BJ (cell line): ENCODE data around the gene LRP1B. TPM values are rescaled to one million over a fixed set of nuclear protein-coding genes. Genes with fewer than 3 reads are reported as not detected.

ENCODE experiments used
- CTCF ChIA-PET: fragments of 350-600 bp; formaldehyde crosslinking; extraction: SDS; loops from one replicate; lab custom pipeline; 2021; ENCODE audit warnings: antibody characterized with exemption, inconsistent platforms; lab: Yijun Ruan, JAX
- POLR2A ChIA-PET: fragments of 300-600 bp; sonication (Branson Sonifier 250); formaldehyde crosslinking; extraction: SDS; loops from one replicate; lab custom pipeline; 2021; ENCODE audit warnings: antibody characterized with exemption; lab: Charles Lee
- DNase-seq: peaks from one replicate; pipeline ENCODE4 v3.0.0-alpha.2; 2011; ENCODE audit warnings: low read depth
- H3K27me3 ChIP-seq: 2 replicates; pipeline ENCODE4 v1.6.0; 2011; ENCODE audit warnings: low read length; ENCODE audit not compliant: control insufficient read depth, insufficient read depth
- H3K36me3 ChIP-seq: 2 replicates; pipeline ENCODE4 v1.5.1; 2011; ENCODE audit warnings: low read length; ENCODE audit not compliant: control insufficient read depth, insufficient read depth
- H3K4me3 ChIP-seq: 2 replicates; pipeline ENCODE4 v1.5.1; 2011; ENCODE audit warnings: low read depth, mild to moderate bottlenecking, control low read depth, low read length
- polyA plus RNA-seq: library from polyadenylated mRNA; depleted of rRNA; stranded (reverse); fragments of >200 nt; gene quantifications from 2 replicates; pipeline ENCODE4 v1.2.3, GENCODE V29; 2011
- TF ChIP-seq, protein P1 (sequence below): IDR thresholded peaks from 2 replicates; pipeline ENCODE4 v1.5.1; 2011; ENCODE audit warnings: low read depth, mild to moderate bottlenecking, control low read depth, inconsistent platforms, low read length, moderate library complexity; ENCODE audit not compliant: insufficient read depth

LRP1B gene
- polyA plus RNA-seq, 1 experiment = 0.04 TPM

DNA sequence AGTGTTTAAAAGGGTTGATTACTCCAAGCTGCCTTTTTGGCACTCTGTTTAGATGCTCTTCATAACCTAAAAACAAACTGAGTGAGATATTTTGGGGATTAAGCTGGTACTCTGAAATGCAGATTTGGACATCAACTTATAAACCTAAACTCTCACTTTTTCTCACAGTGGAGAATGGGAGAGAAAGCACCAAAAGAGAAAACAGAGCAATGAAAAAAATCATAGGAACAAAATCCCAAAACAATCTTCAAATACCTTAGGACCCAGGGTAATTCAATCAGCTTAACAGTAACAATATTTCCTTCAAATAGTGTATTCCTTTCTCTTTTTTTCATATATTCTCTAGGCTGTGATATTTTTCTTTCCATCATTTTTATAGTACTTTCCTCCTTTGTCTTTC lies 11.5 kb downstream of the LRP1B start:
- Histone ChIP-seq H3K36me3 (no peaks in the 10 kb centered on the region), H3K4me3 (no peak overlapping the region), H3K27me3 (no peaks in the 10 kb centered on the region)
- ChIA-PET CTCF (interaction anchor here (1.1 kb wide), 1 partner anchor 11 kb away, joined by 4 read pairs; no protein-coding TSS in a partner anchor), POLR2A (no interaction called here)
- DNase-seq = no peak
- TF ChIP-seq, protein P1, sequence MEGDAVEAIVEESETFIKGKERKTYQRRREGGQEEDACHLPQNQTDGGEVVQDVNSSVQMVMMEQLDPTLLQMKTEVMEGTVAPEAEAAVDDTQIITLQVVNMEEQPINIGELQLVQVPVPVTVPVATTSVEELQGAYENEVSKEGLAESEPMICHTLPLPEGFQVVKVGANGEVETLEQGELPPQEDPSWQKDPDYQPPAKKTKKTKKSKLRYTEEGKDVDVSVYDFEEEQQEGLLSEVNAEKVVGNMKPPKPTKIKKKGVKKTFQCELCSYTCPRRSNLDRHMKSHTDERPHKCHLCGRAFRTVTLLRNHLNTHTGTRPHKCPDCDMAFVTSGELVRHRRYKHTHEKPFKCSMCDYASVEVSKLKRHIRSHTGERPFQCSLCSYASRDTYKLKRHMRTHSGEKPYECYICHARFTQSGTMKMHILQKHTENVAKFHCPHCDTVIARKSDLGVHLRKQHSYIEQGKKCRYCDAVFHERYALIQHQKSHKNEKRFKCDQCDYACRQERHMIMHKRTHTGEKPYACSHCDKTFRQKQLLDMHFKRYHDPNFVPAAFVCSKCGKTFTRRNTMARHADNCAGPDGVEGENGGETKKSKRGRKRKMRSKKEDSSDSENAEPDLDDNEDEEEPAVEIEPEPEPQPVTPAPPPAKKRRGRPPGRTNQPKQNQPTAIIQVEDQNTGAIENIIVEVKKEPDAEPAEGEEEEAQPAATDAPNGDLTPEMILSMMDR = no peak

DNA sequence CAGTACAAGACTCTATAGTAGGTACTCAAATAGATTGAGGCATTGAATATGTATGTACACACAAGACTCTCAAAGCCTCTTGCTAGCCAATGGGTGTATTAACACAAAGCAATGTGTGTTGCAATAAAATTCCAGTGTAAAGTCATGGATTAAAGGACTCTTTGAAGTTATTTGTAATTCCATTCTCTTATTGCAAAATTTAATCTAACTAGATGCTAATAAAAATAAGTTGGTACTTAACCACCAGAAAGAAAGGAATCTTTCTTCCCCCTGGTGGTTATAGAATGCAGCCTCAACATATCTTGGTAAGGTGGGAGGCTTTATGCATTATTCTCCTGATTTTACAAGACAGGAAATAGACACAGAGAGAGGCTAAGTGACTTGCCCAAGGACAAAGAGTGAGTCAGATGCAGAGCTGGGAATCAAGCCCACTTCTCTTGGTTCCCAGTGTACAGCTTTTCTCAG lies 18.0 kb downstream of the LRP1B start:
- Histone ChIP-seq H3K27me3 (no peaks in the 10 kb centered on the region), H3K36me3 (no peaks in the 10 kb centered on the region), H3K4me3 (no peak overlapping the region)
- peak; percentile 84 for DNase-seq
- POLR2A ChIA-PET = no interaction called here
- TF ChIP-seq, protein P1 = peak; percentile 36; the same call in 1 of the 2 replicates
- CTCF ChIA-PET = interaction anchor here (1.0 kb wide), 1 partner anchor 18 kb away, joined by 3 read pairs; the partner anchor contains the start of gene LRP1B

DNA sequence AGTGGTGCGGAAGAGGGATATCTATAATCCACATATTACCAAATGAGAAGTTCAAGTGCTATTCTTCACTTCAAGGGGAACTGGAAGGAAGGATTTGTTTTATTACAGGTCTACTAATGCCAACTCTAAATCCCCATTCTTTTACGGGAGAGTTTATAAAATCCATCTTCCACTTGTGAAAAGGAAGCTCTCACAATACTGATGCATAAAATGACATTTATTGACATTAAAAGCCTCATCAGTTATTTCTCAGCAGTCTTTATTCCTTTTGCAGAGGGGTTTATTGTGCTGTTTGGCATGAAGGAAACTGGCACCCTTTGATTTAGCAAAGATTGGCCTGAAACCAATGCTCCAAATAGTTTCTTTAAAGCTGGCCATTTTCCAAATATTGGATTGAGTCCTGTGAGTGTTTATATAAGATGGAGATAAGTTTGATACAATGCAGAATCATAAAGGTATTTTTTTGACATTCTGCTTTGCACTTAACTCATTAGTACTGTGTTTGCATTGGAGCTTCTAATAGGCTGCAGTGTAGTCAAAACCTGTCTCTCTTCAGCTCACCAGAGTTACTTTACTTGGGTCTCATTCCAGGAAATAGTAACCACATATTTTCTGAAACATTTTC lies 26.6 kb downstream of the LRP1B start:
- POLR2A ChIA-PET = no interaction called here
- H3K36me3 ChIP-seq = no peaks in the 10 kb centered on the region
- no peaks in the 10 kb centered on the region for H3K27me3 ChIP-seq
- no peak for DNase-seq
- no peak overlapping the region for H3K4me3 ChIP-seq
- CTCF ChIA-PET = no interaction called here
- TF ChIP-seq, protein P1 = no peak

DNA sequence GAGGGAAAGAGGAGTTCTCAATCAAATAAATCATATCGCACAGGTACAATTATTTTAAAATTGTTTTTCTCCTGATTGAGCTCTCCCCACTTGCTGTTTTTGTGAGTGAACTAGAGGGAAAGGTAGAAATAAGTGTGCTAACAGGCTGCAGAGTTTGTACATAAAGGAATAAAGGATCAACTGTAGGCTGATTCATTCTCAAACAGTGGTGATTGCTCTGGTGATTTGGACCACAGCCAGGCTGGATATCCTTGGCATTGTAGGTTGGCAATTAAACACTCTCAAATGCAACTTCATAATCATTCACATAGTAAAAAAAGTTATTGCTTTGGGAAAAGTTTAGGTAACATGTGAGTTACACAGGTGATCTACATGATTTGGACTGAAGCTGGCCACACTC lies 29.8 kb downstream of the LRP1B start:
- H3K4me3 ChIP-seq = no peak overlapping the region
- ChIA-PET CTCF (no interaction called here), POLR2A (no interaction called here)

DNA sequence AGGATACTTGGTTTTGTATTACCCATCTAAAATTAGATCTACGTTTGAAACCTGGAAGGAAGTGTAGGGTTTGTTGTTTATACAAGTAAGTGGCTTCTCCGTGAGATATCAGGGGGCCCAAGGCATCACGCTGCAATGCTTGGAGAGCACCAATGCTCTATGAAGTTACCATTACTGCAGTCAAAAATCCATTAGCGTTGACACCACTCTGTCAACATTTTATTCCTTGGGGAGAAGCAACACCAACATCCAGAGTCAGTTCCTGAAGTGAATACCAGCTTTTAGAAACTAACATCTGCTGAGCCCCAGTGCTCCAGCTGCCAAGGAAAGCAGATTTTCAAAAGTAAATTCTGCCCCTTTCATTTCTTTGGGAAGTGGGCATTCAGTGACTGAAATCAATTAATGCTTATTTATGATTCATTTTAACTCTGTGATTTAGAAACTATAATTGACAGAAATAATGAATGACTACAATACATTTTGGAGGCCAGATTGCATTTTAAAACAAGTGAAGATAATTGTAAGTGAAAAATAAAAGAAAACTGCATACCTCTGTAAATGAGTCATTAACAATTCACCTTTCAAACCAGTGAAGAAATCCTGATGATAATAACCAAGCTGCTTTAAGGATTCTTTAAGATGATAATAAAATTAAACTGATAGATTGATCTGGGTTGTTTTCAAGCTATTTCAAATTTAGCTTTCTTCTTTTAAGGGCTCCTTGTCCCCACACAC lies 30.5 kb downstream of the LRP1B start:
- H3K27me3 ChIP-seq = no peaks in the 10 kb centered on the region
- no peaks in the 10 kb centered on the region for H3K36me3 ChIP-seq
- ChIA-PET POLR2A (no interaction called here), CTCF (no interaction called here)
- no peak overlapping the region for H3K4me3 ChIP-seq
- TF ChIP-seq, protein P1 = no peak
- no peak for DNase-seq

More for the DNA sequence above, 29.8 kb downstream of the LRP1B start:
- no peak for DNase-seq
- no peaks in the 10 kb centered on the region for H3K27me3 ChIP-seq
- H3K36me3 ChIP-seq = no peaks in the 10 kb centered on the region
- TF ChIP-seq, protein P1 = no peak
